WTC11 (cell line): ENCODE data around the gene VSIG2. TPM values are rescaled to one million over a fixed set of nuclear protein-coding genes. Genes with fewer than 3 reads are reported as not detected.

Source experiments
- ATAC-seq: fragments of 200-7000 bp; cut with Tn5 transposase; 2 replicates; pipeline ENCODE4 v1.10.0; 2021; ENCODE audit warnings: mild to moderate bottlenecking, moderate library complexity
- Bru-seq: library from RNA; stranded (reverse); fragments of 400-500 nt; gene quantifications from one replicate; lab custom pipeline; 2021; lab: Mats Ljungman, UMichigan
- CTCF ChIA-PET: fragments of 300-600 bp; sonication (Branson Sonifier 250); formaldehyde crosslinking; loops from one replicate; lab custom pipeline; 2021; ENCODE audit warnings: antibody characterized with exemption; lab: Charles Lee
- POLR2A ChIA-PET: fragments of 350-600 bp; sonication (Branson Sonifier 250); formaldehyde crosslinking; loops from one replicate; lab custom pipeline; 2021; ENCODE audit warnings: antibody characterized with exemption; lab: Charles Lee
- DNase-seq: peaks from one replicate; pipeline ENCODE4 v3.0.0; 2021; ENCODE audit warnings: low spot score
- H3K27ac Mint-ChIP-seq: 2 replicates; pipeline ENCODE4 v1.8.0; 2021; ENCODE audit warnings: mixed read lengths
- H3K27me3 Mint-ChIP-seq: 2 replicates; pipeline ENCODE4 v1.8.0; 2021; ENCODE audit warnings: low read depth, mild to moderate bottlenecking, moderate library complexity, mixed read lengths
- H3K36me3 Mint-ChIP-seq: 2 replicates; pipeline ENCODE4 v1.8.0; 2021; ENCODE audit warnings: mixed read lengths
- H3K4me1 Mint-ChIP-seq: 2 replicates; pipeline ENCODE4 v1.8.0; 2022; ENCODE audit warnings: mixed read lengths
- H3K4me3 Mint-ChIP-seq: 2 replicates; pipeline ENCODE4 v1.8.0; 2021; ENCODE audit warnings: mild to moderate bottlenecking, moderate library complexity, mixed read lengths
- H3K9me3 Mint-ChIP-seq: 2 replicates; pipeline ENCODE4 v1.8.0; 2021; ENCODE audit warnings: mixed read lengths
- ATF1 ChIP-seq: sonication (generic); formaldehyde crosslinking; IDR thresholded peaks from 2 replicates; pipeline ENCODE4 v1.8.1; 2023; ENCODE audit warnings: mild to moderate bottlenecking, moderate library complexity, missing genetic modification reagents
- ATF3 ChIP-seq: sonication (generic); formaldehyde crosslinking; conservative IDR thresholded peaks from 2 replicates; pipeline ENCODE4 v1.8.1; 2022; ENCODE audit warnings: mild to moderate bottlenecking, missing genetic modification reagents
- CTCF ChIP-seq: fragments of 200-600 bp; IDR thresholded peaks from 2 replicates; pipeline ENCODE4 v1.8.0; 2022; ENCODE audit warnings: antibody characterized with exemption
- E2F5 ChIP-seq: sonication (generic); formaldehyde crosslinking; IDR thresholded peaks from 2 replicates; pipeline ENCODE4 v1.8.1; 2022; ENCODE audit warnings: mild to moderate bottlenecking, moderate library complexity, missing genetic modification reagents
- EMX1 ChIP-seq: fragments of 250-450 bp; sonication (Bioruptor Pico); IDR thresholded peaks from 2 replicates; pipeline ENCODE4 v1.8.0; 2021; ENCODE audit warnings: mild to moderate bottlenecking
- GABPB1 ChIP-seq: sonication (generic); formaldehyde crosslinking; IDR thresholded peaks from 2 replicates; pipeline ENCODE4 v1.8.1; 2023; ENCODE audit warnings: mild to moderate bottlenecking, missing genetic modification reagents
- GRHL2 ChIP-seq: fragments of 250-450 bp; sonication (Bioruptor Pico); IDR thresholded peaks from 2 replicates; pipeline ENCODE4 v1.8.0; 2022; ENCODE audit warnings: mild to moderate bottlenecking, moderate library complexity; ENCODE audit not compliant: insufficient replicate concordance, severe bottlenecking
- NR2C2 ChIP-seq: sonication (generic); formaldehyde crosslinking; IDR thresholded peaks from 2 replicates; pipeline ENCODE4 v1.8.0; 2022; ENCODE audit warnings: mild to moderate bottlenecking, missing genetic modification reagents
- PRRX2 ChIP-seq: fragments of 250-450 bp; sonication (Bioruptor Pico); IDR thresholded peaks from 2 replicates; pipeline ENCODE4 v1.8.0; 2021; ENCODE audit warnings: mild to moderate bottlenecking
- RORB ChIP-seq: fragments of 250-450 bp; sonication (Bioruptor Pico); IDR thresholded peaks from 2 replicates; pipeline ENCODE4 v1.9.0; 2021; ENCODE audit warnings: mild to moderate bottlenecking
- ZBTB21 ChIP-seq: sonication (generic); formaldehyde crosslinking; IDR thresholded peaks from 2 replicates; pipeline ENCODE4 v1.8.1; 2023; ENCODE audit warnings: mild to moderate bottlenecking, missing genetic modification reagents, borderline replicate concordance
- ZNF281 ChIP-seq: sonication (generic); formaldehyde crosslinking; IDR thresholded peaks from 2 replicates; pipeline ENCODE4 v1.8.0; 2023; ENCODE audit warnings: mild to moderate bottlenecking, missing genetic modification reagents
- ZNF317 ChIP-seq: sonication (generic); formaldehyde crosslinking; IDR thresholded peaks from 2 replicates; pipeline ENCODE4 v1.8.1; 2023; ENCODE audit warnings: low read depth, mild to moderate bottlenecking, moderate library complexity, missing genetic modification reagents, borderline replicate concordance
- long read RNA-seq, 3 experiments: library from RNA in 1 of 3; library from capped mRNA in 1 of 3; library from polyadenylated mRNA in 1 of 3; unstranded in 2 of 3; stranded (forward) in 1 of 3; transcript quantifications; one replicate each; pipeline ENCODE4 v2.0.0, GENCODE V29; 2021
- total RNA-seq: library from RNA; stranded (reverse); gene quantifications from 3 replicates; pipeline ENCODE4 v1.2.3, GENCODE V29; 2021
- TF ChIP-seq, protein P1 (sequence below): sonication (generic); formaldehyde crosslinking; IDR thresholded peaks from 2 replicates; pipeline ENCODE4 v1.8.1; 2022; ENCODE audit warnings: mild to moderate bottlenecking, missing genetic modification reagents, moderate library complexity, borderline replicate concordance
- TF ChIP-seq, protein P2 (sequence below): sonication (generic); formaldehyde crosslinking; IDR thresholded peaks from 2 replicates; pipeline ENCODE4 v1.8.0; 2022; ENCODE audit warnings: mild to moderate bottlenecking, missing genetic modification reagents
- TF ChIP-seq, protein P3 (sequence below): sonication (generic); formaldehyde crosslinking; IDR thresholded peaks from 2 replicates; pipeline ENCODE4 v1.8.1; 2023; ENCODE audit warnings: mild to moderate bottlenecking, missing genetic modification reagents, moderate library complexity
- TF ChIP-seq, protein P4 (sequence below): sonication (generic); formaldehyde crosslinking; IDR thresholded peaks from 2 replicates; pipeline ENCODE4 v1.8.1; 2023; ENCODE audit warnings: mild to moderate bottlenecking, missing genetic modification reagents

VSIG2 gene
- 0.46 to 0.79 TPM (median 0.71 TPM) in 3 replicates for total RNA-seq
- percentile 19 among the genes with signal in this experiment for Bru-seq, nascent RNA
- long read RNA-seq, experiment 1, partial matches to known transcripts = 0 of 1 reads
- long read RNA-seq, experiment 1, other reads (novel, unspliced or antisense) = 1 of 1 reads
- long read RNA-seq, experiment 2 = 0 reads
- long read RNA-seq, experiment 3, partial matches to known transcripts = 0 of 2 reads
- long read RNA-seq, experiment 3, other reads (novel, unspliced or antisense) = 1 of 2 reads

DNA sequence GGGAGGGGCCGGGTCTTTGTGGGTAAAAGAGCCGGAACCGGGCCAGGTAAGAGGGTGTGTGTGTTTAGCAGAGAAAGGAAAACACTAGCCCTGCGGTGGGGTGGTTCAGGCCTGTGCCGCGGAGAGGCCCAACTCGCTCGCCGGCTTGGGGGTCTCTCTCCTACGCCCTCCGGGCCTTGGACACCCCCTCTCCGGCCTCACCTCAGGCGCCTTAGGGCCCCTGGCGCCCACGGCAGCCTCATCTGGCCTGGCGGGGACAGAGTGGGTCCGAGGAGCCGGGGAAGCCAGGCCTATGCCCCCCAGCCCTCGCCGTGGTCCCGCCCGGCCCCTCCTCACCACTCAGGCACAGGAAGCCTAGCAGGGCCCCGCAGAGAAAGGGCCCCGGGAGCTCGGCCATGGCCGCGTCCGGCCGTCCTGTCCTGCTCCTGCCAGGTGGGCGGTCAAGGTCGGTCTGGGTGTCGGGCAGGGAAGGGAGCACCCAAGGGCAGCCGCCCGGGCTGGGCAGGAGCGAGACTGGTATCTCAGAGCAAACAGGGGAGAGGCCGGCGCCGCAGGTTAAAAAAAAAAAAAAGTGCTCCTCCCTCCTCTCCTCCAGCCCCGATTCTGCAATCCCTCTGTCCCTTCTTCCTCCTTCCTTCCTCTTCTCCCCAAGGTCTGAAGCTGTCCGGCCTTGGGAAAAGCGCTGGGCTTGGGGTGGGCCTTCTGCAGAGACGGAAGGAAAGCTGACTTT, at the start of gene VSIG2:
Gene VSIG2, minus strand, starts transcription at position 515 of the 730 bp plus-strand sequence. Its CDS starts 118 bp downstream, at position 397.
- no peaks in the 10 kb centered on the region for H3K36me3 Mint-ChIP-seq
- DNase-seq (peak; percentile 23), ATAC-seq (peak; percentile 15)
- peaks cover 100% of the 10 kb centered on the region for H3K27me3 Mint-ChIP-seq
- TF ChIP-seq NR2C2 (CRISPR knock-in tag) (no peak), ZBTB21 (CRISPR knock-in tag) (no peak), GABPB1 (CRISPR knock-in tag) (no peak), ATF3 (CRISPR knock-in tag) (no peak)
- TF ChIP-seq, protein P1, sequence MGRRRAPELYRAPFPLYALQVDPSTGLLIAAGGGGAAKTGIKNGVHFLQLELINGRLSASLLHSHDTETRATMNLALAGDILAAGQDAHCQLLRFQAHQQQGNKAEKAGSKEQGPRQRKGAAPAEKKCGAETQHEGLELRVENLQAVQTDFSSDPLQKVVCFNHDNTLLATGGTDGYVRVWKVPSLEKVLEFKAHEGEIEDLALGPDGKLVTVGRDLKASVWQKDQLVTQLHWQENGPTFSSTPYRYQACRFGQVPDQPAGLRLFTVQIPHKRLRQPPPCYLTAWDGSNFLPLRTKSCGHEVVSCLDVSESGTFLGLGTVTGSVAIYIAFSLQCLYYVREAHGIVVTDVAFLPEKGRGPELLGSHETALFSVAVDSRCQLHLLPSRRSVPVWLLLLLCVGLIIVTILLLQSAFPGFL (CRISPR knock-in tag) = no peak
- H3K4me3 Mint-ChIP-seq = peak within 1 kb of the TSS; percentile 77
- H3K4me1 Mint-ChIP-seq = peaks cover 47% of the 10 kb centered on the region
- ChIA-PET CTCF (interaction anchor here (0.7 to 3.7 kb wide), 14 partner anchors 10 to 124 kb away, joined by 3 to 26 read pairs (median 4); partner anchors contain the start of genes ESAM, ROBO3, SIAE and SPA17), POLR2A (interaction anchor here (0.6 to 0.7 kb wide), 3 partner anchors 9 to 765 kb away, joined by 3 to 4 read pairs (median 3); no protein-coding TSS in a partner anchor)
- H3K9me3 Mint-ChIP-seq = no peaks in the 10 kb centered on the region
- H3K27ac Mint-ChIP-seq = no peak within 1 kb of the TSS

DNA sequence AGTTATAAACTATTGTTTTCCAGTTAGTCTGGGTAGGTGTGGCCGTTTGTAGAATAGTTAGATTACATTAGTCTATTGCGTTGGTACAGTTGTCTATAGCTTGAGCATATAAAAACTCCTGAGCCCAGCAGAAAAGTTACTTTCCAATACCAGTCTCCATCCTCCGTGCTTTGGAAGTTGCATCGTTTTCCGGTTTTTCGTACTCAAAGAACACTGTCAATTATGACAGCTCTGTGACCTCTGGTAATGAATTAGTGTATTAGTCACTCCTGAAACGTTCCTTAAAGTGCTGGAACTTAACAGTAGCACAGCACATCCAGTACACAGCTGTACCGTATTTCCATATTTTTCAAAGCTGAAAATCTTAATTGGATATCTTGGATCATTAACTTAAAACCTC, 49.0 kb upstream of the VSIG2 start:
- peak overlapping the region; percentile 84; the same call in 1 of the 2 replicates for H3K27ac Mint-ChIP-seq
- DNase-seq (no peak), ATAC-seq (no peak)
- H3K9me3 Mint-ChIP-seq = peaks cover 3% of the 10 kb centered on the region; the same call in 1 of the 2 replicates
- peaks cover 31% of the 10 kb centered on the region for H3K4me1 Mint-ChIP-seq
- no peaks in the 10 kb centered on the region; the same call in 1 of the 2 replicates for H3K27me3 Mint-ChIP-seq
- peaks cover 7% of the 10 kb centered on the region for H3K36me3 Mint-ChIP-seq
- peak overlapping the region; percentile 84 for H3K4me3 Mint-ChIP-seq
- ChIA-PET POLR2A (interaction anchor here (0.6 to 1.6 kb wide), 3 partner anchors 42 to 865 kb away, joined by 6 to 9 read pairs (median 6); no protein-coding TSS in a partner anchor), CTCF (interaction anchor here (0.8 to 5.9 kb wide), 10 partner anchors 7 to 132 kb away, joined by 3 to 32 read pairs (median 7); partner anchors contain the start of gene ROBO3)
- TF ChIP-seq, protein P2, sequence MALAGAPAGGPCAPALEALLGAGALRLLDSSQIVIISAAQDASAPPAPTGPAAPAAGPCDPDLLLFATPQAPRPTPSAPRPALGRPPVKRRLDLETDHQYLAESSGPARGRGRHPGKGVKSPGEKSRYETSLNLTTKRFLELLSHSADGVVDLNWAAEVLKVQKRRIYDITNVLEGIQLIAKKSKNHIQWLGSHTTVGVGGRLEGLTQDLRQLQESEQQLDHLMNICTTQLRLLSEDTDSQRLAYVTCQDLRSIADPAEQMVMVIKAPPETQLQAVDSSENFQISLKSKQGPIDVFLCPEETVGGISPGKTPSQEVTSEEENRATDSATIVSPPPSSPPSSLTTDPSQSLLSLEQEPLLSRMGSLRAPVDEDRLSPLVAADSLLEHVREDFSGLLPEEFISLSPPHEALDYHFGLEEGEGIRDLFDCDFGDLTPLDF (CRISPR knock-in tag) = no peak
- TF ChIP-seq E2F5 (CRISPR knock-in tag) (no peak), ZNF317 (CRISPR knock-in tag) (no peak), PRRX2 (CRISPR knock-in tag) (no peak), ZNF281 (CRISPR knock-in tag) (no peak), CTCF (no peak), EMX1 (CRISPR knock-in tag) (no peak), RORB (CRISPR knock-in tag) (no peak), GRHL2 (no peak), ATF1 (CRISPR knock-in tag) (no peak)
- TF ChIP-seq, protein P3, sequence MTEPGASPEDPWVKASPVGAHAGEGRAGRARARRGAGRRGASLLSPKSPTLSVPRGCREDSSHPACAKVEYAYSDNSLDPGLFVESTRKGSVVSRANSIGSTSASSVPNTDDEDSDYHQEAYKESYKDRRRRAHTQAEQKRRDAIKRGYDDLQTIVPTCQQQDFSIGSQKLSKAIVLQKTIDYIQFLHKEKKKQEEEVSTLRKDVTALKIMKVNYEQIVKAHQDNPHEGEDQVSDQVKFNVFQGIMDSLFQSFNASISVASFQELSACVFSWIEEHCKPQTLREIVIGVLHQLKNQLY (CRISPR knock-in tag) = no peak
- TF ChIP-seq, protein P4, sequence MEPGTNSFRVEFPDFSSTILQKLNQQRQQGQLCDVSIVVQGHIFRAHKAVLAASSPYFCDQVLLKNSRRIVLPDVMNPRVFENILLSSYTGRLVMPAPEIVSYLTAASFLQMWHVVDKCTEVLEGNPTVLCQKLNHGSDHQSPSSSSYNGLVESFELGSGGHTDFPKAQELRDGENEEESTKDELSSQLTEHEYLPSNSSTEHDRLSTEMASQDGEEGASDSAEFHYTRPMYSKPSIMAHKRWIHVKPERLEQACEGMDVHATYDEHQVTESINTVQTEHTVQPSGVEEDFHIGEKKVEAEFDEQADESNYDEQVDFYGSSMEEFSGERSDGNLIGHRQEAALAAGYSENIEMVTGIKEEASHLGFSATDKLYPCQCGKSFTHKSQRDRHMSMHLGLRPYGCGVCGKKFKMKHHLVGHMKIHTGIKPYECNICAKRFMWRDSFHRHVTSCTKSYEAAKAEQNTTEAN (CRISPR knock-in tag) = no peak
